SU-DHL-6 (cell line): ENCODE results near the gene BMERB1.

Experiments
- H2AFZ ChIP-seq: fragments of 200-600 bp; sonication (generic); 2 replicates; pipeline ENCODE4 v1.6.1; 2014; ENCODE audit warnings: low read depth, mild to moderate bottlenecking, moderate library complexity, mixed read lengths, antibody characterized with exemption, low read length; ENCODE audit not compliant: severe bottlenecking
- H3F3A ChIP-seq: fragments of 200-600 bp; shearing (Covaris generic); 2 replicates; pipeline ENCODE4 v1.6.0; 2016; ENCODE audit warnings: antibody characterized with exemption, mild to moderate bottlenecking; ENCODE audit not compliant: insufficient read depth
- H3K27ac ChIP-seq: fragments of 200-600 bp; sonication (generic); 2 replicates; pipeline ENCODE4 v1.5.1; 2016; ENCODE audit warnings: low read depth, mild to moderate bottlenecking, low read length, moderate library complexity, mixed read lengths
- H3K27me3 ChIP-seq: fragments of 200-600 bp; sonication (generic), shearing (Covaris generic); 2 replicates; pipeline ENCODE4 v1.6.0; 2014; ENCODE audit warnings: mild to moderate bottlenecking, low read length
- H3K36me3 ChIP-seq: fragments of 200-600 bp; sonication (generic); 2 replicates; pipeline ENCODE4 v1.6.1; 2014; ENCODE audit warnings: mild to moderate bottlenecking, low read length, mixed read lengths
- H3K4me2 ChIP-seq: fragments of 300-600, 200-600 bp; shearing (Covaris generic), sonication (generic); 2 replicates; pipeline ENCODE4 v1.6.0; 2014; ENCODE audit warnings: low read length, low read depth, mild to moderate bottlenecking; ENCODE audit not compliant: poor library complexity, severe bottlenecking
- H3K4me3 ChIP-seq: fragments of 200-600 bp; sonication (generic); 2 replicates; pipeline ENCODE4 v1.5.1; 2014; ENCODE audit warnings: antibody characterized with exemption, low read length, mild to moderate bottlenecking, mixed read lengths; ENCODE audit not compliant: insufficient read depth, poor library complexity, severe bottlenecking
- H3K79me2 ChIP-seq: fragments of 200-600 bp; sonication (generic); 2 replicates; pipeline ENCODE4 v1.6.1; 2014; ENCODE audit warnings: mild to moderate bottlenecking, low read length, moderate library complexity; ENCODE audit not compliant: insufficient read depth
- H3K9ac ChIP-seq: fragments of 200-600 bp; sonication (generic); 2 replicates; pipeline ENCODE4 v1.7.0; 2014; ENCODE audit warnings: mild to moderate bottlenecking, low read length
- H3K9me2 ChIP-seq: fragments of 200-600 bp; sonication (generic); replicated peaks from 2 replicates; pipeline ENCODE4 v1.6.1; 2014; ENCODE audit warnings: low read length; ENCODE audit not compliant: insufficient read depth
- H3K9me3 ChIP-seq: fragments of 200-600 bp; sonication (generic); 2 replicates; pipeline ENCODE4 v1.6.1; 2014; ENCODE audit warnings: low read length, mixed read lengths; ENCODE audit not compliant: insufficient read depth
- H4K20me1 ChIP-seq: fragments of 200-600 bp; sonication (generic); 2 replicates; pipeline ENCODE4 v1.6.1; 2014; ENCODE audit warnings: low read depth, mild to moderate bottlenecking, antibody characterized with exemption, low read length, moderate library complexity, mixed read lengths
- CTCF ChIP-seq: fragments of 200-600 bp; sonication (generic); IDR thresholded peaks from one replicate; pipeline ENCODE4 v1.5.1; 2017; ENCODE audit warnings: antibody characterized with exemption, mild to moderate bottlenecking, low read length, moderate library complexity; ENCODE audit not compliant: insufficient read depth, poor library complexity, severe bottlenecking
- EZH2phosphoT487 ChIP-seq: fragments of 200-600 bp; sonication (generic), shearing (Covaris generic); conservative IDR thresholded peaks from 2 replicates; pipeline ENCODE4 v1.6.1; 2018; ENCODE audit warnings: mild to moderate bottlenecking, antibody characterized with exemption, low read length, moderate library complexity, mixed read lengths

BMERB1 gene

GRCh38 chr16:15533386-15533785, 99.0 kb downstream of the BMERB1 start:
- no peaks in the 10 kb centered on the region for H3K36me3 ChIP-seq
- no peaks in the 10 kb centered on the region for H3K27me3 ChIP-seq
- H3K79me2 ChIP-seq = no peaks in the 10 kb centered on the region
- H3K27ac ChIP-seq = no peak overlapping the region
- H3K9me3 ChIP-seq = no peaks in the 10 kb centered on the region
- H3F3A ChIP-seq = no peaks in the 10 kb centered on the region
- H3K4me2 ChIP-seq = no peak overlapping the region
- no peak overlapping the region for H2AFZ ChIP-seq
- no peaks in the 10 kb centered on the region for H4K20me1 ChIP-seq
- no peak overlapping the region for H3K9ac ChIP-seq
- H3K4me3 ChIP-seq = no peak overlapping the region
- H3K9me2 ChIP-seq = no peaks in the 10 kb centered on the region
- TF ChIP-seq EZH2phosphoT487 (no peak), CTCF (no peak)

GRCh38 chr16:15535772-15536171, 101.4 kb downstream of the BMERB1 start:
- H3K9me2 ChIP-seq = no peaks in the 10 kb centered on the region
- H3K9me3 ChIP-seq = no peaks in the 10 kb centered on the region
- no peak overlapping the region for H3K4me2 ChIP-seq
- H3K4me3 ChIP-seq = no peak overlapping the region
- no peaks in the 10 kb centered on the region for H3K79me2 ChIP-seq
- H3K9ac ChIP-seq = no peak overlapping the region
- no peaks in the 10 kb centered on the region for H3K27me3 ChIP-seq
- H4K20me1 ChIP-seq = no peaks in the 10 kb centered on the region
- TF ChIP-seq CTCF (no peak), EZH2phosphoT487 (no peak)
- no peaks in the 10 kb centered on the region for H3F3A ChIP-seq
- H3K36me3 ChIP-seq = no peaks in the 10 kb centered on the region
- no peak overlapping the region for H3K27ac ChIP-seq
- H2AFZ ChIP-seq = no peak overlapping the region

- Histone ChIP-seq H4K20me1 (no peaks in the 10 kb centered on the region), H3K4me2 (no peak overlapping the region), H3K9me2 (no peaks in the 10 kb centered on the region), H3F3A (no peaks in the 10 kb centered on the region), H3K36me3 (no peaks in the 10 kb centered on the region), H3K4me3 (no peak overlapping the region), H3K27ac (no peak overlapping the region), H3K9me3 (no peaks in the 10 kb centered on the region), H2AFZ (no peak overlapping the region), H3K79me2 (no peaks in the 10 kb centered on the region), H3K27me3 (no peaks in the 10 kb centered on the region), H3K9ac (no peak overlapping the region)
- TF ChIP-seq CTCF = no peak
- no peak for TF ChIP-seq EZH2phosphoT487
Measured at GRCh38 chr16:15536843-15537242, 102.5 kb downstream of the BMERB1 start.

GRCh38 chr16:15538507-15538906, 104.1 kb downstream of the BMERB1 start:
- H3F3A ChIP-seq = no peaks in the 10 kb centered on the region
- no peak overlapping the region for H3K9ac ChIP-seq
- H2AFZ ChIP-seq = no peak overlapping the region
- no peak overlapping the region for H3K4me3 ChIP-seq
- H4K20me1 ChIP-seq = no peaks in the 10 kb centered on the region
- no peak overlapping the region for H3K27ac ChIP-seq
- no peaks in the 10 kb centered on the region for H3K79me2 ChIP-seq
- no peaks in the 10 kb centered on the region for H3K9me3 ChIP-seq
- TF ChIP-seq EZH2phosphoT487 (no peak), CTCF (no peak)
- no peak overlapping the region for H3K4me2 ChIP-seq
- no peaks in the 10 kb centered on the region for H3K9me2 ChIP-seq
- no peaks in the 10 kb centered on the region for H3K27me3 ChIP-seq
- H3K36me3 ChIP-seq = no peaks in the 10 kb centered on the region
